Measurements from ENCODE around the gene TMEM31. TPM values are rescaled to one million over a fixed set of nuclear protein-coding genes. Genes with fewer than 3 reads are reported as not detected.

Gene TMEM31
- total RNA-seq, 1 experiment from 2014 or later, result not detected

DNA sequence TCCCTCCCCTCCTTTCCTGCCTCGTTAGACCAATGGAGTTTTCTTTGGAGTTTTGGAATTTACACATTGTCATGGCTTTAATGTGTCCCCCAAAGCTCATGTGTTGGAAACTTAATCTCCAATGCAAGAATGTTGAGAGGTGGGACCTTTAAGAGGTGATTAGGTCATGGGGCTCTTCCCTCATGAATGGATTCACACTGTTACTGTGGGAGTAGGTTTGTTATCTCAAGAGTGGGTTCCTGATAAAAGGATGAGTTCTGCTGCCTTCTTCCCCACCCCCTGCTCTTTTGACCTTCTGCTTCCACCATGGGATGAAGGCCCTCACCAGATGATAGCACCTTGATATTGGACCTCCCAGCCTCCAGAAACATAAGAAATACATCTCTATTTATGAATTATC, 41.0 kb upstream of the TMEM31 start:
- no peaks in the 10 kb centered on the region for H3K27me3 ChIP-seq (replicated peaks; ENCODE audit: insufficient read depth, low read depth, low read length, poor library complexity)
- H3K9me3 ChIP-seq (ENCODE audit: low read depth, low read length, poor library complexity, severe bottlenecking), result no peaks in the 10 kb centered on the region
- H3K4me1 ChIP-seq (ENCODE audit: insufficient read depth, low read length, poor library complexity, severe bottlenecking), result no peaks in the 10 kb centered on the region
- no peaks in the 10 kb centered on the region for H3K36me3 ChIP-seq (ENCODE audit: insufficient read depth, low read length, poor library complexity, severe bottlenecking)
- H3K27ac ChIP-seq (ENCODE audit: low read depth, low read length, poor library complexity, severe bottlenecking), result no peak overlapping the region
- ChIA-PET POLR2A (ENCODE audit: low non-redundant PET) (no interaction called here), CTCF (no interaction called here)
- TF ChIP-seq EZH2 (IDR thresholded peaks at IDR 0.05; ENCODE audit: borderline replicate concordance, low read depth, low read length, poor library complexity, severe bottlenecking), result no peak
- no peak overlapping the region for H3K4me3 ChIP-seq (ENCODE audit: low read depth, low read length, poor library complexity, severe bottlenecking)
- no peak for DNase-seq (ENCODE audit: low spot score)
- intact Hi-C loops (cut with micrococcal nuclease; ENCODE audit: unreplicated experiment), result loop anchor here (10.0 kb wide), 1 partner anchor 135 kb away; no protein-coding TSS in a partner anchor
- no TSS peak for BruUV-seq (replicated peaks)

DNA sequence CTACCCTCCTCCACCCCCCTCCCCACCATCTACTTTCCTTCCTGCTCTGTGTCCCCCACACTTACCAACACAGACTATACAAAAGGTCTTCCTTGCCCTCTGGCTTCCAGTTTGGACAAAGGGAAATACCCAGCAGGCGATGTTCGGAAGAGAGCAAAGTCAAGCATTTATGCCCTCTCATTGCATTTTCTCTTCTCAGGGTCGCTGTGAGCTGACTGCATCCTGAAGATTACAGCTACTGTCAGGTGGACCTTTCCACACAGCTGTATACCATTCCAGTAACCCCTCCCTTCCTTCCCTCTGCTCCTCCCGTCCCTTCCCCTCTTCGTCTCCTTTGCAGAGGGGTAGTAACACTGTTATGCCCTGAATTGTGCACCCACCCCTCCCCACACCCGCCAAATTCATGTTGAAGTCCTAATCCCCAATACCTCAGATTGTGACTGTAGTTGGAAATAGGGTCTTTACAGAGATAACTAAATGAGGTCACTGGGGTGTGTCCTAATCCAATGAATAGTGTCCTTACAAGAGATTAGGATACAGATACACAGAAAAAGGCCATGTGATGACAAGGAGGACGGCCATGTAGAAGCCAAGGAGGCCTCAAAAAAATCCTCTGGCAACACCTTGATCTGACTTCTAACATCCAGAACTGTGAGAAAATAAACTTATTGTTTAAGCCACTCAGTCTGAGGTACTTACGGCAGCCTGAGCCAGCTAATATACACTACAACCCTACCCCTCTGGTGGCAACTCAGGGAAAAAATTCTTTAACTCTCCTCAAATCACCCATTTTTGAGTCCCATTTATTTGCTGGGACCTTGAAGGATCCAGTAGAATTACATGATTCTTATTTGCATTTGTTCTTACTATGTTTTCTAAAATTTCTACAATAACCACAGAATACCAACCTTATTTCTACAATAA, 35.9 kb upstream of the TMEM31 start:
- BruUV-seq (replicated peaks), result no TSS peak
- ChIA-PET POLR2A (ENCODE audit: low non-redundant PET) (no interaction called here), CTCF (no interaction called here)
- Histone ChIP-seq H3K9me3 (ENCODE audit: low read depth, low read length, poor library complexity, severe bottlenecking) (no peaks in the 10 kb centered on the region), H3K36me3 (ENCODE audit: insufficient read depth, low read length, poor library complexity, severe bottlenecking) (peaks cover 40% of the 10 kb centered on the region), H3K4me3 (ENCODE audit: low read depth, low read length, poor library complexity, severe bottlenecking) (no peak overlapping the region), H3K27ac (ENCODE audit: low read depth, low read length, poor library complexity, severe bottlenecking) (no peak overlapping the region), H3K27me3 (replicated peaks; ENCODE audit: insufficient read depth, low read depth, low read length, poor library complexity) (no peaks in the 10 kb centered on the region), H3K4me1 (ENCODE audit: insufficient read depth, low read length, poor library complexity, severe bottlenecking) (no peaks in the 10 kb centered on the region)
- intact Hi-C loops (cut with micrococcal nuclease; ENCODE audit: unreplicated experiment), result loop anchor here (10.0 kb wide), 1 partner anchor 140 kb away; no protein-coding TSS in a partner anchor
- TF ChIP-seq EZH2 (IDR thresholded peaks at IDR 0.05; ENCODE audit: borderline replicate concordance, low read depth, low read length, poor library complexity, severe bottlenecking), result no peak
- TF ChIP-seq, protein P1, sequence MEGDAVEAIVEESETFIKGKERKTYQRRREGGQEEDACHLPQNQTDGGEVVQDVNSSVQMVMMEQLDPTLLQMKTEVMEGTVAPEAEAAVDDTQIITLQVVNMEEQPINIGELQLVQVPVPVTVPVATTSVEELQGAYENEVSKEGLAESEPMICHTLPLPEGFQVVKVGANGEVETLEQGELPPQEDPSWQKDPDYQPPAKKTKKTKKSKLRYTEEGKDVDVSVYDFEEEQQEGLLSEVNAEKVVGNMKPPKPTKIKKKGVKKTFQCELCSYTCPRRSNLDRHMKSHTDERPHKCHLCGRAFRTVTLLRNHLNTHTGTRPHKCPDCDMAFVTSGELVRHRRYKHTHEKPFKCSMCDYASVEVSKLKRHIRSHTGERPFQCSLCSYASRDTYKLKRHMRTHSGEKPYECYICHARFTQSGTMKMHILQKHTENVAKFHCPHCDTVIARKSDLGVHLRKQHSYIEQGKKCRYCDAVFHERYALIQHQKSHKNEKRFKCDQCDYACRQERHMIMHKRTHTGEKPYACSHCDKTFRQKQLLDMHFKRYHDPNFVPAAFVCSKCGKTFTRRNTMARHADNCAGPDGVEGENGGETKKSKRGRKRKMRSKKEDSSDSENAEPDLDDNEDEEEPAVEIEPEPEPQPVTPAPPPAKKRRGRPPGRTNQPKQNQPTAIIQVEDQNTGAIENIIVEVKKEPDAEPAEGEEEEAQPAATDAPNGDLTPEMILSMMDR (conservative IDR thresholded peaks at IDR 0.05; ENCODE audit: low read depth, low read length), result no peak
- no peak for DNase-seq (ENCODE audit: low spot score)

DNA sequence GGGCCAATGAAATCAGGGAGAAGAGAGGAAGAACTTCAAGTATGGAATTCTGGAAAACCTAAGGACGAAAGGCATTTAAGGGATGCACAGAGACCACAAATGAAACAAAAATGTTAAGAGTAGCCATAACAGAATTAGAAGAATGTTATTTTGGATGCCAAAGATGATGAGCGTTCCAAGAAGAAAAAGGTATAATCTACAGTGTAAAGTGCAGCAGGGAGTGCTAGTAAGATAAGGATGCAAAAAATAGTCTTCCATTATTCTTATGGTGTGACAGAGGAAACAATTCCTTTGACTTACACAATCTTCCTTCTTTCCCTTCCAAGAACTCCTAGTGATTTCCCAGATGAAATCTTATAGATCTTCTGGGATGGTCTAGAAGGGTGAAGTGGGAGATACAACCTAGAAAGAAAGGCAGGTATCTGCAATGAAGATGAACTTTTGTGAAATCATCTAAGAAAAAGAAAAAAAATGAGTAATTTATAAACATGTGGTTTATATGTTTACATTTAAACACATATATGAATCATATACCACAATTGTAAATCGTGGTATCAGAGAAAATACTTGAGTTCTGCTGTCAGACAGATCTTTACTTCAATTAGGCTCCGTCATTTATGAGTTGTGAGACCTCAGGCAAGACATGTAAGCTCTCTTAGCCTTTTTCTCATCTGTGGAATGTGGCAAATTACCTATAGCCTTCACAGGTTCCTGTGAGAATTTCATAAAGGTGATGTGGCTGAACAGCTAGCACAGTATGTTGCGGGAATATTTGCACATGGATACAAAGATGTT, 32.3 kb upstream of the TMEM31 start:
- intact Hi-C loops (cut with micrococcal nuclease; ENCODE audit: unreplicated experiment), result loop anchor here (10.0 kb wide), 1 partner anchor 144 kb away; no protein-coding TSS in a partner anchor
- ChIA-PET CTCF (no interaction called here), POLR2A (ENCODE audit: low non-redundant PET) (no interaction called here)
- H3K4me3 ChIP-seq (ENCODE audit: low read depth, low read length, poor library complexity, severe bottlenecking), result no peak overlapping the region
- H3K27me3 ChIP-seq (replicated peaks; ENCODE audit: insufficient read depth, low read depth, low read length, poor library complexity), result no peaks in the 10 kb centered on the region
- no TSS peak for BruUV-seq (replicated peaks)
- no peak for DNase-seq (ENCODE audit: low spot score)
- TF ChIP-seq, protein P1 (conservative IDR thresholded peaks at IDR 0.05; ENCODE audit: low read depth, low read length), result no peak
- TF ChIP-seq EZH2 (IDR thresholded peaks at IDR 0.05; ENCODE audit: borderline replicate concordance, low read depth, low read length, poor library complexity, severe bottlenecking), result no peak
- no peaks in the 10 kb centered on the region for H3K4me1 ChIP-seq (ENCODE audit: insufficient read depth, low read length, poor library complexity, severe bottlenecking)
- peaks cover 76% of the 10 kb centered on the region for H3K36me3 ChIP-seq (ENCODE audit: insufficient read depth, low read length, poor library complexity, severe bottlenecking)
- H3K27ac ChIP-seq (ENCODE audit: low read depth, low read length, poor library complexity, severe bottlenecking), result no peak overlapping the region
- H3K9me3 ChIP-seq (ENCODE audit: low read depth, low read length, poor library complexity, severe bottlenecking), result no peaks in the 10 kb centered on the region

All from A673 (cell line).